NT2/D1 (cell line): ENCODE results near the gene NGF.

Experiments used
- YY1 ChIP-seq: IDR thresholded peaks from 2 replicates; pipeline ENCODE4 v1.6.1; 2011; ENCODE audit not compliant: insufficient read length, insufficient read depth
- ZNF274 ChIP-seq: IDR thresholded peaks from 2 replicates; pipeline ENCODE4 v1.6.1; 2011; ENCODE audit warnings: mild to moderate bottlenecking, low read depth, low read length

DNA sequence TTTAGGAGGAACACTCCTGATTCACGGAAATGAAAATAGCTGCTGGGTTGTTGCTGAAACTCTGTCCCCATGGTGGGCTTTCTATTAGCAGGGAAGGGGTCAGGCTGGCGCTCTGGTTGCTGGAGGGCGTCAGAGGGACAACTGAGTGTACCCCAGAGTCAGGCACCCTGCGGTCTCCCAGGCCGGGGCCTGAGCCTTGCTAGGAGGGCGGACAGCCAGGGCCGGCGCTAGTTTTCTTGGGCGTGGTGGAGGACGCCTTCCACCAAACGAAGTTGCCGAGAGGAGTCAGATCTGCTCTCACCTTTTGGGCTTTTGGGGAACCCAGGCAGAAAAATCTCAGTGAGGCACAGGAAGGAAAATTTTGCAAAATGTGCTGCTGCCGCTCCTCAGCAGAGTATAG lies 54.8 kb downstream of the NGF start:
- TF ChIP-seq YY1 (no peak), ZNF274 (no peak)
